IPS-18c (cell line): Measurements from ENCODE around the gene VPS13D.

Experiments
- H3K4me3 ChIP-seq: 2 replicates; pipeline ENCODE4 v1.7.0; 2013; ENCODE audit warnings: low read depth, mild to moderate bottlenecking, low read length, moderate library complexity; ENCODE audit not compliant: insufficient read depth
- H3K9me3 ChIP-seq: one replicate; pipeline ENCODE4 v1.6.1; 2013; ENCODE audit warnings: mild to moderate bottlenecking, low read length, moderate library complexity; ENCODE audit not compliant: control insufficient read depth, insufficient read depth

The VPS13D gene

DNA sequence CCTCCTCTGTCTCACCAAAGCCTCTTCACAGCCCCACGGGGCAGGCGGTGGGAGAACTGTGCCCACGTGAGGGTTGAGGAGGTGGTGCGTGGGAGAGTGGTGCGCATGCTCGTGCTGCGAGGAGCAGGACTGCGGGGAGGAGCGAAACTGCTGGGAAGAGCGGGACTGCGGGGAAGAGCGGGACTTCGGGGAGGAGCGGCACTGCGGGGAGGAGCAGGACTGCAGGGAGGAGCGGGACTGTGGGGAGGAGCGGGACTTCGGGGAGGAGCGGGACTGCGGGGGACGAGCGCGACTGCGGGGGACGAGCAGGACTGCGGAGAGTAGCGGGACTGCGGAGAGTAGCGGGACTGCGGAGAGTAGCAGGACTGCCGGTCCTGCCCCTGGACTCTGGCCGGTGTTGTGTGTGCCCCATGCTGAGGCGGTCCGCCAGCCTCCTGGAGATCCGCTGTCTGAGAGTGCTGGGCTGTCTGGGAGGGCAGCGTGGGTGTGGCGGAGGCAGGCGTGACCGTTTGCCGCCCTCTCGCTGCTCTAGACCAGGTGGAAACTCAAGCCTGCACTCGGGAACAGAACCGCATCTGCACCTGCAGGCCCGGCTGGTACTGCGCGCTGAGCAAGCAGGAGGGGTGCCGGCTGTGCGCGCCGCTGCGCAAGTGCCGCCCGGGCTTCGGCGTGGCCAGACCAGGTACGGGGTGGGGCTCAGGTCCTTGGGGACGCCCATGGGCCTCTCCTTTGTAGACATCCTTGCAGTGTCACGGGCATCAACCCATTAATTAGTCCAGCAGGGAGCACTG lies 38.4 kb upstream of the VPS13D start:
- no peak overlapping the region for H3K4me3 ChIP-seq
- no peaks in the 10 kb centered on the region for H3K9me3 ChIP-seq

GRCh38 chr1:12194666-12195216 lies 35.1 kb upstream of the VPS13D start:
- Histone ChIP-seq H3K4me3 (no peak overlapping the region), H3K9me3 (no peaks in the 10 kb centered on the region)

- Histone ChIP-seq H3K4me3 (no peak overlapping the region), H3K9me3 (no peaks in the 10 kb centered on the region)
These were observed 34.4 kb upstream of the VPS13D start for GRCh38 chr1:12195416-12195815.

- H3K9me3 ChIP-seq, result no peaks in the 10 kb centered on the region
- H3K4me3 ChIP-seq, result no peak overlapping the region
These were observed 33.0 kb upstream of the VPS13D start for GRCh38 chr1:12196641-12197482.

- no peak overlapping the region for H3K4me3 ChIP-seq
- H3K9me3 ChIP-seq, result no peaks in the 10 kb centered on the region
These were observed 32.3 kb upstream of the VPS13D start for GRCh38 chr1:12197483-12197880.

DNA sequence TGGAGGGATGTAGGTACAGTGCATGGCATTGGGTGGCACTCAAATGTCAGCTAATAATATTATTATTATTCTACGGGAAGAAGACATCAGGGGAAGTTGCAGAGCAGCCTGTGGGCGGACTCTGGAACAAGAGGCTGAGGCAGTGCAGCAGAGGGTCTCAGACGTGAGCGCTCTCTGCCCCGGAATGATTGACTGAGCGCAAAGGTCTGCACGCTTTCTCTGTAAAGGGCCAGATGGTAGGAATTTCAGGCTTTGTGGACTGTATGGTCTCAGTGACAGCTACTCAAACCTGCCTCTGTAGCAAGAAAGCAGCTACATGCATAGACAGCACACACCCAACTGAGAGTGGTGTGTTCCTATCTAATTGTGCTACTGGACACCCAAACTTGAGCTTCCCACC lies 29.6 kb upstream of the VPS13D start:
- H3K9me3 ChIP-seq, result no peaks in the 10 kb centered on the region
- no peak overlapping the region for H3K4me3 ChIP-seq

DNA sequence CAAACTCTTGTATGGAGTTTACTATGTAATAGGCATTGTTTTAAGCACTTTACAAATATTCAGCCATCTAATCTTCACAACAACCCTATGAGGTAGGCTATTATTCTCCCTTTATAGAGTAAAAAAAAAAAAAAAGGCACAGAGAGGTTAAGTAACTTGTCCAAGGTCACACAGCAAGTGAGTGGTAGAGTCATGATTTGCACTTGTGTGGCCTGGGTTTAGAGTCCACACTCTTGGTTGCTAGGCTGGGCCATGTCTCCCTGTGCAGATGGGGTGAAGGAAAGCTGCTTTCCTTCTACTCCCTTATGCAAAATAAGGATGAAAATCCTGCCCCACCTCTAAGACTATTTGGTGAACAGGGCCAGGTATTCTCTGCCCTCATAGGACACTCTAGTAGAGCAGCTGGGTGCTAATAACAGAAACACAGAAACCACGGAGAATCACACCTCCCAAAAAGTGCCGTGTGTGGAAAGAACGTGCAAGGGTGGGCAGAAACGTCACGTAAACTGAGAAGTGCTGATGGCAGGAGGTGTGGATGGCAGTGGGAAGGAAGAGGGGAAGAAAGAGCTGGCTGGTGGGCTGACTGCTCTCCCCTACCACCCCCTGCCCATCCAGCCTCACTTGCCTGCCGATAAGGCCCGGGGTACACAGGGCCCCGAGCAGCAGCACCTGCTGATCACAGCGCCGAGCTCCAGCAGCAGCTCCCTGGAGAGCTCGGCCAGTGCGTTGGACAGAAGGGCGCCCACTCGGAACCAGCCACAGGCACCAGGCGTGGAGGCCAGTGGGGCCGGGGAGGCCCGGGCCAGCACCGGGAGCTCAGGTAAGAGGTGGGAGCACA lies 28.3 kb upstream of the VPS13D start:
- Histone ChIP-seq H3K9me3 (no peaks in the 10 kb centered on the region), H3K4me3 (no peak overlapping the region)

DNA sequence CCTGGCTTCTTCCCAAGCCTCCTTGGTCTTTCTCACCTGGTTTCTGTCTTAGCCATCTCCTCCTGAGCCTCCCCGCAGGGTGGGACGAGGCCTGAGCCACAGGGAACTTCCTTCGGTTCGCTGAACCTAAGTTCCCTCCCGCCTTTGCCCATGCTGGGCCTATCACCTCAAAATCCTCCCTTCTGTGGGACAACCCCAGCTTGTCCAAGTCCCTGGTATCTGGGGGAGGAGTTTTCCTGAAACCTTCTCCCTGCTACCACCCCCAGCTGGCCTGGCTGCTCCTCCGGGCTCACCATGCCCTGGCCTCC lies 27.7 kb upstream of the VPS13D start:
- Histone ChIP-seq H3K4me3 (no peak overlapping the region), H3K9me3 (no peaks in the 10 kb centered on the region)

DNA sequence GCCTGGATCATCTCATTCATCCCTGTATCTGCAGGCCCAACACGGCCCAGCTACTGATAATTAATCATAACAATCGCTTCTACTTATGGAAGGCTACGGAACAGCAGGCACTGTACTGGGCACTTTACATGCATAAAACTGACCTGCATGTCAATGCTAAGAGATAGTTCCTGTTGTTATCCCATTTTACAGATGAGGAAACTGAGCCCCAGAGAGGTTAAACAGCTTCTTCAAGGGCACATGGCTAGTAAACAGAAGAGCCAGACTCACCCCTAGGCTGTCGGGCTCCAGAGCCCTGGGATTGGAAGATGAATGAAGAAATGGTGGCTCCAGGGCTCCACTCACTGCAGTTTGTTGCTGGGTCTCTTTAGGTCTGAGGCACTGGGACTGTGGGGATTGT lies 27.3 kb upstream of the VPS13D start:
- H3K9me3 ChIP-seq, result no peaks in the 10 kb centered on the region

DNA sequence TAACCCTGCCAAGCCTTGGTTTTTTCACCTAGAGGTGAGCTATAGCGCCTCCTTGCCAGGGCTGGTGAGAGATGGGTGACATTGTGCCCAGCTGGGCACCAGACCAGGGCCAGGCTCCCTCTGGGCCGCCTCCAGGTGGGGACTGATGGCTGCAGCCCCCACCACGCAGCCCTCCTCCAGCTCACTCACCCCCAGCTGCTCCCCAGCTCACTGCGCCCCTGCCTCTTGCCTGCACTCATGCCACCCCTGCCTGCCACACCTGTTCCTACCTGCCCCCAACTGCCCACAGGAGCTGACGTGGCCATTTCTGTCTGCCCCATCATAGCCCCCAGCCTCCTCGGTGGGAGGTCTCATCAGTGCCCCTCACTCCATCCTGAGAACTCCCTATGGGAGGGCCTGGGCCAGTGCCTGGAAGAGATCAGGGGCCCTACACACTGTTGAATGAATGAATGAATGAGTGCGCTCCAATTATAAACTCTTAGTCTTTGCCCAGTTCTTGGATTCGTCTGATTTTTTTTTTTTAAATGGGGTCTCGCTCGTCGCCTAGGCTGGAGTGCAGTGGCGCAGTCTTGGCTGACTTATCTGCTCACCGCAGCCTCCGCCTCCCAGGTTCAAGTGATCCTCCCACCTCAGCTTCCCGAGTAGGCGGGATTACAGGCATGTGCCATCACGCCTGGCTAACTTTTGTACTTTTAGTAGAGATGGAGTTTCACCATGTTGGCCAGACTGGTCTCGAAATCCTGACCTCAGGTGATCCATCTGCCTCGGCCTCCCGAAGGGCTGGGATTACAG lies 26.4 kb upstream of the VPS13D start:
- H3K9me3 ChIP-seq, result no peaks in the 10 kb centered on the region
- H3K4me3 ChIP-seq, result no peak overlapping the region

More for the DNA sequence above, 27.3 kb upstream of the VPS13D start:
- no peak overlapping the region for H3K4me3 ChIP-seq

GRCh38 chr1:12204140-12204539 lies 25.7 kb upstream of the VPS13D start:
- H3K4me3 ChIP-seq, result no peak overlapping the region
- no peaks in the 10 kb centered on the region for H3K9me3 ChIP-seq

DNA sequence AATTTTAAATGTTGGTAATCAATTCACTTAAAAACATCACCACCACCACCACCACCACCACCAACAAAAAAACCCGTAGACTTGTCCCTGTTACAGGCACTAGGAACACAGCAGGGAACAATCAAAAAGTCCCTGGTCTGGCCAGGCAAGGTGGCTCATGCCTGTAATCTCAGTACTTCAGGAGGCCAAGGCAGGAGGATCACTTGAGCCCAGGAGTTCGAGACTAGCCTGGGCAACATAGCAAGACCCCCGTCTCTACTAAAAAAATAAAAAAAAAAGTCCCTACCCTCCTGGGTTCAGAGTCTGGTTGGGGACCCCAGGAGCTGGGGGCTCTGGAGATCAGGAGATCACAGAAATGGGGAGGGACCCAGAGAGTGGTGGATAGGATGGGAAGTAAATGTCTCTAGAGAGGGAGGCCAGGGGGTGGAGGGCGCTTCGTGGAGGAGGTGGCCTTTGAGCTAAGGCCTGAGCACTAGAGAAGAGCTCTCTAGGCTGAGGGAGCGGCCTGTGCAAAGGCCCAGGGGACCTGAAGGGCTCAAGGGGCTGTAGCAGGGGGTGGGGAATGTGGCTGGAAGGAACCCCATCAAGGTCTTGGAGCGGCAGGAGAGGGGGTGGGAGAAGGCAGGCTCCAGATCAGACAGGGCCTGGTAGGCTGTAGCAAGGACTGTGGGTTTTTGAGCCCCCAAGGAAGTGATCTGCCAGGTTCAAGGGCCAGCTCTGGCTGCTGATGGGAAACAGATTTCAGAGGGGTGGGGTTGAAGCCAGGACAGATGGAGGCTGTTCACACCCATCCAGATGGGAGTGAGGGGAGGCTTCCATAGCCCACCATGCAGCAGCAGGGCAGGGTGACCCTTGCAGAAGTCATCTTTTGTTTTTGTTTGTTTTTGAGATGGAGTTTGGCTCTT lies 24.8 kb upstream of the VPS13D start:
- H3K9me3 ChIP-seq, result no peaks in the 10 kb centered on the region
- no peak overlapping the region for H3K4me3 ChIP-seq

- Histone ChIP-seq H3K4me3 (no peak overlapping the region), H3K9me3 (no peaks in the 10 kb centered on the region)
These were observed 23.6 kb upstream of the VPS13D start for GRCh38 chr1:12206238-12206637.

GRCh38 chr1:12206792-12207424 lies 22.9 kb upstream of the VPS13D start:
- no peak overlapping the region for H3K4me3 ChIP-seq
- H3K9me3 ChIP-seq, result no peaks in the 10 kb centered on the region

DNA sequence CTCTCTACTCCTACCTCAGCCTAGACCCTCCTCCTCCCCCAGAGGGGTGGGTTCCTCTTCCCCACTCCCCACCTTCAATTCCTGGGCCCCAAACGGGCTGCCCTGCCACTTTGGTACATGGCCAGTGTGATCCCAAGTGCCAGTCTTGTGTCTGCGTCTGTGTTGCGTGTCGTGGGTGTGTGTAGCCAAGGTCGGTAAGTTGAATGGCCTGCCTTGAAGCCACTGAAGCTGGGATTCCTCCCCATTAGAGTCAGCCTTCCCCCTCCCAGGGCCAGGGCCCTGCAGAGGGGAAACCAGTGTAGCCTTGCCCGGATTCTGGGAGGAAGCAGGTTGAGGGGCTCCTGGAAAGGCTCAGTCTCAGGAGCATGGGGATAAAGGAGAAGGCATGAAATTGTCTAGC lies 21.6 kb upstream of the VPS13D start:
- Histone ChIP-seq H3K9me3 (no peaks in the 10 kb centered on the region), H3K4me3 (no peak overlapping the region)
